Upper lobe of left lung (tissue), 4 donors: Measurements from ENCODE around the gene CHST1.

Experiments used
- EP300 ChIP-seq, 4 donors: sonication (generic); formaldehyde crosslinking; IDR thresholded peaks; one replicate each; pipeline ENCODE4 v1.5.1; 2017; ENCODE audit warnings: antibody characterized with exemption in 4 of 4, control low read depth in 2 of 4
- TF ChIP-seq, protein P1 (sequence below), 6 experiments: fragments of 450-650 bp in 4 of 6; fragments of 200-600 bp in 2 of 6; sonication (generic) in 2 of 6; IDR thresholded peaks; one replicate each; pipeline ENCODE4 v1.5.1; 2016 to 2019; ENCODE audit warnings: antibody characterized with exemption in 6 of 6

- no peak for TF ChIP-seq EP300 (IDR thresholded peaks at IDR 0.05)
- TF ChIP-seq, protein P1, sequence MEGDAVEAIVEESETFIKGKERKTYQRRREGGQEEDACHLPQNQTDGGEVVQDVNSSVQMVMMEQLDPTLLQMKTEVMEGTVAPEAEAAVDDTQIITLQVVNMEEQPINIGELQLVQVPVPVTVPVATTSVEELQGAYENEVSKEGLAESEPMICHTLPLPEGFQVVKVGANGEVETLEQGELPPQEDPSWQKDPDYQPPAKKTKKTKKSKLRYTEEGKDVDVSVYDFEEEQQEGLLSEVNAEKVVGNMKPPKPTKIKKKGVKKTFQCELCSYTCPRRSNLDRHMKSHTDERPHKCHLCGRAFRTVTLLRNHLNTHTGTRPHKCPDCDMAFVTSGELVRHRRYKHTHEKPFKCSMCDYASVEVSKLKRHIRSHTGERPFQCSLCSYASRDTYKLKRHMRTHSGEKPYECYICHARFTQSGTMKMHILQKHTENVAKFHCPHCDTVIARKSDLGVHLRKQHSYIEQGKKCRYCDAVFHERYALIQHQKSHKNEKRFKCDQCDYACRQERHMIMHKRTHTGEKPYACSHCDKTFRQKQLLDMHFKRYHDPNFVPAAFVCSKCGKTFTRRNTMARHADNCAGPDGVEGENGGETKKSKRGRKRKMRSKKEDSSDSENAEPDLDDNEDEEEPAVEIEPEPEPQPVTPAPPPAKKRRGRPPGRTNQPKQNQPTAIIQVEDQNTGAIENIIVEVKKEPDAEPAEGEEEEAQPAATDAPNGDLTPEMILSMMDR (IDR thresholded peaks at IDR 0.05), result no peak
Observed at GRCh38 chr11:45618897-45619296, 46.5 kb downstream of the CHST1 start.
